Neural progenitor cell (in vitro differentiated cells): ENCODE measurements around the gene MPRIP. TPM values are rescaled to one million over a fixed set of nuclear protein-coding genes. Genes with fewer than 3 reads are reported as not detected.

Source experiments
- DNase-seq: peaks from one replicate; pipeline ENCODE4 v3.0.0-alpha.2; 2016; ENCODE audit warnings: low spot score
- H2AFZ ChIP-seq: fragments of 200-600 bp; sonication (generic); replicated peaks from 2 replicates; pipeline ENCODE4 v1.6.1; 2016; ENCODE audit warnings: antibody characterized with exemption
- H3F3A ChIP-seq: fragments of 200-600 bp; sonication (generic); 2 replicates; pipeline ENCODE4 v1.6.1; 2016; ENCODE audit warnings: antibody characterized with exemption, low read depth
- H3K27ac ChIP-seq: fragments of 200-600 bp; sonication (generic); 2 replicates; pipeline ENCODE4 v1.5.1; 2016; ENCODE audit warnings: mild to moderate bottlenecking
- H3K27me3 ChIP-seq: fragments of 200-600 bp; sonication (generic); 2 replicates; pipeline ENCODE4 v1.6.1; 2016; ENCODE audit warnings: mild to moderate bottlenecking, moderate library complexity
- H3K36me3 ChIP-seq: fragments of 200-600 bp; sonication (generic); 2 replicates; pipeline ENCODE4 v1.5.1; 2016
- H3K4me1 ChIP-seq: fragments of 200-600 bp; sonication (generic); 2 replicates; pipeline ENCODE4 v1.6.1; 2016; ENCODE audit warnings: mixed run types
- H3K4me2 ChIP-seq: fragments of 200-600 bp; sonication (generic); 2 replicates; pipeline ENCODE4 v1.6.1; 2016
- H3K4me3 ChIP-seq: fragments of 200-600 bp; sonication (generic); 2 replicates; pipeline ENCODE4 v1.5.1; 2016
- H3K79me2 ChIP-seq: fragments of 200-600 bp; sonication (generic); 2 replicates; pipeline ENCODE4 v1.6.1; 2016; ENCODE audit warnings: low read depth
- H3K9ac ChIP-seq: fragments of 200-600 bp; sonication (generic); 2 replicates; pipeline ENCODE4 v1.6.1; 2016
- H3K9me3 ChIP-seq: fragments of 200-600 bp; sonication (generic); 2 replicates; pipeline ENCODE4 v1.5.1; 2016; ENCODE audit warnings: low read depth
- H4K20me1 ChIP-seq: fragments of 200-600 bp; sonication (generic); 2 replicates; pipeline ENCODE4 v1.6.1; 2016; ENCODE audit warnings: low read depth
- H3K27ac Mint-ChIP-seq: 3 replicates; pipeline ENCODE4 v1.8.0; 2021; ENCODE audit warnings: mixed read lengths
- H3K27me3 Mint-ChIP-seq: 2 replicates; pipeline ENCODE4 v1.8.0; 2022; ENCODE audit warnings: low read depth, mild to moderate bottlenecking, inconsistent platforms, moderate library complexity, mixed read lengths; ENCODE audit not compliant: insufficient read depth
- H3K36me3 Mint-ChIP-seq: 3 replicates; pipeline ENCODE4 v1.8.0; 2021; ENCODE audit warnings: mixed read lengths
- H3K4me1 Mint-ChIP-seq: 3 replicates; pipeline ENCODE4 v1.8.0; 2021; ENCODE audit warnings: mixed read lengths
- H3K4me3 Mint-ChIP-seq: 3 replicates; pipeline ENCODE4 v1.8.0; 2021; ENCODE audit warnings: mild to moderate bottlenecking, moderate library complexity, mixed read lengths
- H3K9me3 Mint-ChIP-seq: 3 replicates; pipeline ENCODE4 v1.8.0; 2020; ENCODE audit warnings: mixed read lengths
- CTCF ChIP-seq: fragments of 200-600 bp; sonication (generic); IDR thresholded peaks from 2 replicates; pipeline ENCODE4 v1.5.1; 2017; ENCODE audit warnings: antibody characterized with exemption, mild to moderate bottlenecking
- EZH2 ChIP-seq: fragments of 200-600 bp; sonication (generic); IDR thresholded peaks from 2 replicates; pipeline ENCODE4 v1.6.1; 2017; ENCODE audit warnings: antibody characterized with exemption, mild to moderate bottlenecking, moderate library complexity
- EZH2phosphoT487 ChIP-seq: fragments of 200-600 bp; sonication (generic); IDR thresholded peaks from 2 replicates; pipeline ENCODE4 v1.6.1; 2017; ENCODE audit warnings: antibody characterized with exemption
- total RNA-seq: library from RNA; depleted of rRNA; stranded (reverse); fragments of >200 nt; gene quantifications from 2 replicates; pipeline ENCODE4 v1.2.3, GENCODE V29; 2015; ENCODE audit warnings: low replicate concordance

MPRIP gene
- total RNA-seq, 1 donor from 2014 or later: 42.1 TPM

GRCh38 chr17:17206913-17207335, 164.7 kb downstream of the MPRIP start:
- no peak for DNase-seq
- H3K9me3 ChIP-seq: no peaks in the 10 kb centered on the region
- no peaks in the 10 kb centered on the region for H4K20me1 ChIP-seq
- H3K9ac ChIP-seq: no peak overlapping the region
- Mint-ChIP-seq H3K4me1 (peaks cover 3% of the 10 kb centered on the region), H3K4me3 (no peak overlapping the region), H3K27ac (no peak overlapping the region), H3K36me3 (no peaks in the 10 kb centered on the region), H3K27me3 (no peaks in the 10 kb centered on the region), H3K9me3 (no peaks in the 10 kb centered on the region)
- no peak overlapping the region for H3K4me2 ChIP-seq
- H3K27me3 ChIP-seq: no peaks in the 10 kb centered on the region
- H3F3A ChIP-seq: no peaks in the 10 kb centered on the region
- no peak overlapping the region for H3K27ac ChIP-seq
- no peak overlapping the region for H2AFZ ChIP-seq
- no peak overlapping the region for H3K4me3 ChIP-seq
- TF ChIP-seq EZH2phosphoT487 (no peak), CTCF (no peak)
- H3K36me3 ChIP-seq: no peaks in the 10 kb centered on the region
- no peaks in the 10 kb centered on the region for H3K4me1 ChIP-seq
- no peaks in the 10 kb centered on the region for H3K79me2 ChIP-seq

- H3K4me1 ChIP-seq: no peaks in the 10 kb centered on the region
- H2AFZ ChIP-seq: no peak overlapping the region
- Mint-ChIP-seq H3K4me1 (peaks cover 3% of the 10 kb centered on the region), H3K9me3 (no peaks in the 10 kb centered on the region), H3K27me3 (no peaks in the 10 kb centered on the region), H3K4me3 (no peak overlapping the region), H3K36me3 (peaks cover 4% of the 10 kb centered on the region), H3K27ac (no peak overlapping the region)
- no peaks in the 10 kb centered on the region for H3K9me3 ChIP-seq
- H3K36me3 ChIP-seq: no peaks in the 10 kb centered on the region
- no peak overlapping the region for H3K9ac ChIP-seq
- H3K4me3 ChIP-seq: no peak overlapping the region
- H3K79me2 ChIP-seq: no peaks in the 10 kb centered on the region
- H3K27ac ChIP-seq: no peak overlapping the region
- TF ChIP-seq EZH2phosphoT487 (no peak), EZH2 (no peak), CTCF (no peak)
- H4K20me1 ChIP-seq: no peaks in the 10 kb centered on the region
- H3K27me3 ChIP-seq: no peaks in the 10 kb centered on the region
- H3K4me2 ChIP-seq: no peak overlapping the region
- no peak for DNase-seq
- H3F3A ChIP-seq: no peaks in the 10 kb centered on the region
Observed at GRCh38 chr17:17207998-17208397, 165.7 kb downstream of the MPRIP start.

GRCh38 chr17:17213775-17214174, 171.5 kb downstream of the MPRIP start:
- no peak overlapping the region for H3K9ac ChIP-seq
- DNase-seq: no peak
- Mint-ChIP-seq H3K27me3 (no peaks in the 10 kb centered on the region), H3K27ac (no peak overlapping the region), H3K4me3 (no peak overlapping the region), H3K4me1 (no peaks in the 10 kb centered on the region), H3K9me3 (no peaks in the 10 kb centered on the region), H3K36me3 (peaks cover 19% of the 10 kb centered on the region)
- no peak overlapping the region for H3K4me3 ChIP-seq
- TF ChIP-seq EZH2 (no peak), EZH2phosphoT487 (no peak), CTCF (no peak)
- no peaks in the 10 kb centered on the region for H3K27me3 ChIP-seq
- H3K27ac ChIP-seq: no peak overlapping the region
- H3K4me2 ChIP-seq: no peak overlapping the region
- no peaks in the 10 kb centered on the region for H4K20me1 ChIP-seq
- no peaks in the 10 kb centered on the region for H3K36me3 ChIP-seq
- no peak overlapping the region for H2AFZ ChIP-seq
- H3K4me1 ChIP-seq: no peaks in the 10 kb centered on the region
- no peaks in the 10 kb centered on the region for H3F3A ChIP-seq
- H3K79me2 ChIP-seq: no peaks in the 10 kb centered on the region
- no peaks in the 10 kb centered on the region for H3K9me3 ChIP-seq
